Measurements from ENCODE around the gene RIC8A.
"Not testable (repeated sequence)": the region's sequence is repeated elsewhere in the genome, so short reads cannot be mapped to it uniquely, and the experiment has no call there.

RIC8A gene

DNA sequence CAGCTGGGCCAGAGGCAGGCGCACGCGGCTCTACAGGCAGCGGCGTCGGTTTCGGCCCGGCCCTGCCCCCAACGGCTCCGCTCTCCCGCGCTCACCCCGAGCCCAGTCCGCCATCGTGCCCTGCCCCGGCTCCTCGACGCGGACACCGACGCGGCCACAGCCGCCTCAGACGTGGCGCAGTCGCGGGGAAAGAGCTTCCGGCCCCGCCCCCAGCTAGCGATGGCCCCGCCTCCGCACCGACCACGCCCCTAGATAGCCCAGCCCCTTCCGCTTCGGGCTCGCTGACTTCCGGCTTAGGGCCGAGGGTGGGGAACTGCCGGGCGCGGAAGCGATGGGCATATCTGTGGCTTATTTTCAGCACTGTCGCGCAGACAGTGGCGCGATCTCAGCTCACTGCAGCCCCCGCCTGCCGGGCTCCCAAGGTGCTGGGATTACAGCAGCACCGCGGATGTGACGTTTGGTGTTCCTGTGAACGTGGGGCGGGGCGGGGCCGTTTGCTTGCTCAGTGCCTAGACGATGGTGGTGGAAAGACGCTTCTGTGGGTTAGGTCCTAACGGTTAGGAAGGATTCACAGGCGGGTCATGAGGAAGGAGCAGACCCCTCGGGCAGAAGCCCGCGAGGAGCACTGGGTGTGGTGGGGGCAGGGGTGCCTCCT is at the start of gene RIC8A, which contains the start of gene BET1L:
TSS of gene RIC8A (plus strand) at position 501 of the 655 bp plus-strand sequence. CDS start 1,147 bp downstream, outside the sequence.
TSS of gene BET1L (minus strand) at position 192 of the 655 bp plus-strand sequence. CDS start at position 114, 78 bp downstream.
- peak within 1 kb of the TSS; percentile 96 for H3K27ac ChIP-seq
- TF ChIP-seq, protein P1, sequence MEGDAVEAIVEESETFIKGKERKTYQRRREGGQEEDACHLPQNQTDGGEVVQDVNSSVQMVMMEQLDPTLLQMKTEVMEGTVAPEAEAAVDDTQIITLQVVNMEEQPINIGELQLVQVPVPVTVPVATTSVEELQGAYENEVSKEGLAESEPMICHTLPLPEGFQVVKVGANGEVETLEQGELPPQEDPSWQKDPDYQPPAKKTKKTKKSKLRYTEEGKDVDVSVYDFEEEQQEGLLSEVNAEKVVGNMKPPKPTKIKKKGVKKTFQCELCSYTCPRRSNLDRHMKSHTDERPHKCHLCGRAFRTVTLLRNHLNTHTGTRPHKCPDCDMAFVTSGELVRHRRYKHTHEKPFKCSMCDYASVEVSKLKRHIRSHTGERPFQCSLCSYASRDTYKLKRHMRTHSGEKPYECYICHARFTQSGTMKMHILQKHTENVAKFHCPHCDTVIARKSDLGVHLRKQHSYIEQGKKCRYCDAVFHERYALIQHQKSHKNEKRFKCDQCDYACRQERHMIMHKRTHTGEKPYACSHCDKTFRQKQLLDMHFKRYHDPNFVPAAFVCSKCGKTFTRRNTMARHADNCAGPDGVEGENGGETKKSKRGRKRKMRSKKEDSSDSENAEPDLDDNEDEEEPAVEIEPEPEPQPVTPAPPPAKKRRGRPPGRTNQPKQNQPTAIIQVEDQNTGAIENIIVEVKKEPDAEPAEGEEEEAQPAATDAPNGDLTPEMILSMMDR (conservative IDR thresholded peaks at IDR 0.05): no peak

DNA sequence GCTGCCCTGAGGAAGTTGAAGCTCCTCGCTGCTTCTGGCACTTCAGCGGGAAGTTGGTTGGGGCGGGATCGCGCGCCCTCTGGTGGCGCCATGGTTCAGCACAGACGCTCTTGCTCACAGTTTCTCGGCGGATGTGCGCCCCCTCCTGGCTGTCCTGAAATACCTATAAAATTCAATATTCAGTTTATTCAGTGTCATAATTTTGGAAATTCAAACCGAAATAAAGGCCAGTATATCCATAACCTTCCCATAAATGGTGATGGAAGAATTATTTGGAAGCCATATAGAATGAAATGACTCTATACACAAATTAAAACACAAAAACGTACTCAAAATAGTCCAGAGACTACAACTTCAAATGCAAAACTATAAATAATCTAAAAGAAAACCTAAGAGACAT is 27.3 kb upstream of the RIC8A start:
- H3K27ac ChIP-seq: not testable (repeated sequence)

DNA sequence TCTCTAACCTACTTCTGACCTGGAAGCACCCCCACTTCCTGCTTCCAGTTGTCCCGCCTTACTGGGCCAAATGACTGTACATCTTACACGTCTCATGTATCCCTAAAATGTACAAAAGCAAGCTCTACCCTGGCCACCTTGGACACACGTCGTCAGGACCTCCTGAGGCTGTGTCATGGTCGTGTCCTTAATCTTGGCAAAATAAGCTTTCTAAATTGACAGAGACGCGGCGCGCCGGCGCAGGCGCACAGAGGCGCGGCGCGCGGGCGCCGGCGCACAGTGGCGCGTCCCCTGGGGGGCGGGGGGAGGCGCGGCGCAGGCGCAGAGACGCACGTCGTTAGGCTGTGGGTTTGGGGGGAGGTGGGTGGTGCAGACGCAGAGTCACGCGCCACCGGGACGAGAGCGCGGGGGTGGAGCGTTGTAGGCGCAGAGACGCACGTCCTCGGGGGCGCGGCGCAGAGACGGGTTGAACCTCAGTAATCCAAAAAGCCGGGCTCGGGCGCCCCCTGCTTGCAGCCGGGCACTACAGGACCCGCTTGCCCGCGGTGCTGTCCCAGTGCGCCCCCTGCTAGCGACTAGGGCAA is 18.2 kb upstream of the RIC8A start:
- not testable (repeated sequence) for H3K27ac ChIP-seq

DNA sequence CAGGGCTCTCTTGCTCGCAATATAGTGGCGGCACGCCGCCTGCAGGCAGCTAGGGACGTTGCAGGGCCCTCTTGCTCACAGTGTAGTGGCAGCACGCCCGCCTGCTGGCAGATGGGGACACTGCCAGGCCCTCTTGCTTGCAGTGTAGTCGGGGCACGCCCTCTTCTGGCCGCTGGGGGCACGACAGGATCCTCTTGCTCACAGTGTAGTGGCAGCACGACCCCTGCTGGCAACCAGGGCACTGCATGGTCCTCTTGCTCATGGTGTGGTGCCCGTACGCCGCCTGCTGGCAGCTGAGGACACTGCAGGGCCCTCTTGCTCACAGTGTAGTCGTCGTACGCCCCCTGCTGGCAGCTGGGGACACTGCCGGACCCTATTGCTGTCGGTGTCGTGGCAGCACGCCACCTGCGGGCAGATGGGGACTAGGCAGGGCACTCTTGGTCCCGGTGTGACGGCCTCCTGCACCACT is 17.6 kb upstream of the RIC8A start:
- not testable (repeated sequence) for H3K27ac ChIP-seq

DNA sequence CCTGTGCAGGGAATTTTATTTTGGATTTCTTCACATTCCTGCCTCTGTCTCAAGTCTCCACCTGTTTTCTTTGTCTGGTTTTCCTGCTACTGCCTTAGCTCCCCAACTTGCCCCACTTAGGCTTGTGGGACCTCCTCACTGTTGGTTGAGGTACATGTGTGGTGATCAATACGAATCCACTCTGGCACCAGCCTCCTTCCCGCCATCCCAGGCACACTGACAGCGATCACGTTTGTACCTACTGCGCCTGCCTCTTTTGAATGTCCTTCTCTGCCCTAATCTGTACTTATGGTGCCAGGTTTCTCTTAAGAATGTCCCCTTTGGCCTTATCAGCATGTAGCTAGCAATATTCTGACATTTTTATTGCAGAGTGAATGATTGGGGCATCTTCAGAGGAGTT is 17.0 kb upstream of the RIC8A start:
- H3K27ac ChIP-seq: not testable (repeated sequence)

DNA sequence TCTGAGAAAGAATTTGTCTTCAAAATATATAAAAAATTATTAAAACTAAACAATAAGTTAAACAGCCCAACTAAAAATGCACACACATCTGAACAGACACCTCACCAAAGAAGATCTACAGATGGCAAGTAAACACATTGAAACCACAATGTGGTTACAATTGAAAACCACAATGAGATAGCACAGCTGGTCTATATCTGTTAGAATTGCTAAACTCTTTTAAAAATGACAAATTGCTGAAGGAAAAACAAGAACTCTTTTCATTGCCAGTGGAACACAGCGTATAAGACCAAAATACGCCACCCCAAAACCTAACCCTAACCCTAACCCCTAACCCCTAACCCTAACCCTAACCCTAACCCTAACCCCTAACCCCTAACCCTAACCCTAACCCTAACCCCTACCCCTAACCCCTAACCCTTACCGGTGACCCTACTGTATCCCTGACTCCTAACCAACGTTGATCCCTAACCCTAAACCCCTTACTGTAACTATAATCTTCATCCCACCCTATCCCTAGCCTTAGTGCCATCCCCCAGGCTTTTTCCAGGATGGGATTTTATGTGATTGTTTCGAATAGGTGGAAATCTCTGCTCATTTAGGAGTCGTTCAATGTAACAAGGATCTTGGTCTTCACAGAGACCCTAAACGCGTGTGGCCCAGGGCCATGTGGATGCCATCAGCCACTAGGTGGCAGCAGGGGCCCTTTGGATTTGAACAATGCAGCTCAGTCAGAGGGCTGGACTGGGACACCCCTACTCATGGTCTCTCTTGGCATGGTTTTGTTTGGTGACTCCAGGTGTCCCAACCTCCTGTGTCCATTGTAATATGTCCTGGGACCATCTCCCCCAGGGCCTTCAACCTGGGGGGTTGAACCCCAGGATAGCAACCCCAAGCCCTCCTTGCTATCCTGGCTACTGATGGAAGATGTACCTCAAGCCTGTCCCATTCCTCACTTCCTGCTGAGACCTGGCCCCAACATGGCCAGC is 15.7 kb upstream of the RIC8A start:
- TF ChIP-seq, protein P1 (conservative IDR thresholded peaks at IDR 0.05): peak; percentile 61

DNA sequence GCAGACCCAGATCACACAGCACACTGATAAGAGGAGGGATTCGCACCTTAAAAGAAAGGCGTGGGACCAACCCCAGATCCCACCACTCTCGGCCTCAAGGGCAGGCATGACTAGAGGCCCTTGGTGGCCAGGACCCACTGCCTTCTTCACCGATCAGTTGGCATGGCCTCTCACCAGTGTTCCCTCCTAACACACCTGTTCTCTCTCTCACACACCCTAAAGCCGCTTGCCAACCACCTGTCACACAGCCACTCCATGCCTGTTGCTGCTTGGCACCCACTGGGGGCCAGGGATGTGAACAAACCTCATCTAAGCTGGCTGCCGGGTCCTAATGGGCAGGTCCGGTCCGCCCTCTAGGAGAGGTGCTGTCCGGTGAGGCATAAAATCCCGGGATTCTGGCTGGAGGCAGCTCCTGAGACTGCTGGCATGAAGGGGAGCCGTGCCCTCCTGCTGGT is 14.8 kb upstream of the RIC8A start, which contains the start of gene SCGB1C1:
TSS of gene SCGB1C1 (plus strand) at position 405 of the 455 bp plus-strand sequence. CDS start at position 427, 22 bp downstream.
- not testable (repeated sequence) for H3K27ac ChIP-seq

More for the DNA sequence above, 15.7 kb upstream of the RIC8A start:
- not testable (repeated sequence) for H3K27ac ChIP-seq

DNA sequence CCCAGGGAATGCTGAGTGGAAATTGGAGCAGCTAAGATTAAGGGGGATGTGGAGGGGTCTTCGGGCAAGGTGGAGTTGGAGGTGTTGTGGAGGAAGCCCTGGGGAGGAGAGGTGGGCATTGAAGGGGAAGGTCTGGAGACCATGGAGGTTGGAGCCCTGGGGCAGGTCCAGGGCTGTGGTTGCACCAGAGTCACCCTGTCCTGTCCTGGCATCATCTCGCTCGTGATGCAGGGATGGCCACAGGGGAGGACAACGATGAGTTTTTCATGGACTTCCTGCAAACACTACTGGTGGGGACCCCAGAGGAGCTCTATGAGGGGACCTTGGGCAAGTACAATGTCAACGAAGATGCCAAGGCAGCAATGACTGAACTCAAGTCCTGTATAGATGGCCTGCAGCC is 14.0 kb upstream of the RIC8A start:
- H3K27ac ChIP-seq: not testable (repeated sequence)

DNA sequence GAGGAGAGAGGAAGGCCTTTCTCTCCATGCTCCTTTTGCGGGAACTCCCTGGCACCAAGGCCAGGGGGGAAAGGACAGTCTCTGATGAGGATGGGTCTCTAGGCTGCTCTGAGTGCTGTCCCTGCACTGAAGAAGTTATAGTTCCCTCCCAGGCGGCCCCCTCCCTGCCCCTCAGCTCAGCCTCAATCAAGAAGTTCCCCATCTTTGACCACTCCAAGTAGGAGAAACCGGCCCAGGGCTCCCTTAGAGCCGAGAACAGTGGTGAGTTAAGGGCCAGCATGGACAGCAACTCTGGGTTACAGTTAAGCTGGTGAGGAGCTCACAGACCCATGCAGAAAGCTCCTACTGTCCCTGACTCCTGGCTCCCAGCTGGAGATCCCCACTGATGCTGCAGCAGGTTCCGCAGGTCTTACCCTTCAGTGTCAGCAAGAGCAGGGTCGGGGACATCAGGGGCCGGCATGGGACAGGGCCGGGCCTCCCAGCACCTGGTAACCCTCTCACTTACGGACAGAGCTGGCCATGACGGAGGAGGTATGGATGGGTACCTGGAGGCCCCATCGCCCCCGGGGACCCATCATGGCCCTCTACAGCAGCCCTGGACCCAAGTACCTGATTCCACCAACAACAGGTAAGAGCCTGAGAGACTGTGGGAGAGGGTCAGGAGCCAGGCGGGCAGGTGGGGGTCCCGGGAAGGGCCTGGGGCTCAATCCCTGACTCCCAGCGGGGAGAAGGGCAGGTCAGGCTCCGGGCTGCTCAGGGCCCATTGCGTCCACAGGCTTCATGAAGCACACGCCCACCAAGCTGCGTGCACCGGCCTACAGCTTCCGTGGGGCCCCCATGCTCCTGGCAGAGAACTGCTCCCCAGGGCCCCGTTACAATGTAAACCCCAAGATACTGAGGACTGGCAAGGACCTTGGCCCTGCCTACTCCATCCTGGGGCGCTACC is 10.4 kb upstream of the RIC8A start:
- TF ChIP-seq, protein P1 (conservative IDR thresholded peaks at IDR 0.05): no peak
- H3K27ac ChIP-seq: no peak overlapping the region

DNA sequence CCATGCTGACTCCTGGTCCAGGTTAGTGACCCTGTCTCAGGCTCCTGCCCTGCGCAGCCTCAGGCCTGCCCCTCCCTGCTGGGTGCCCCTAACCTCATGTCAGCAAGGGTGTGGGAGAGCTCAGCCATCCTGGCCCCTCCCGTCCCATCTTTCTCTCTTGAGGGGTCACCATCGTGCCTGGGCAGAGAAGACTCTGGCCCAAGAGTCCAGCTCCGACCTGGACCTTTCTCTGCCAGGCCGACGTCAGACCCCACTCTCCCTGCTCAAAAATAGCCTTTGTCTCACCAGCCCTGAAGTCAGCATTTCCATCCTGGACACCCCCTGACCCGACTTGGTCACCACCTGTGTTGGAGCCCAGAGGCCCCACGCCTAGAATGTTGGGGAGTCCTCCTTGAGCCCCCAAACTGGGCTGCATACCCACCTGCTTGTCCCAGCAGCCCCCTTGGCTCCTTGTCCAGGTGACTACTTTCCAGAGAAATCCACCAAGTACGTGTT is 9.7 kb upstream of the RIC8A start:
- TF ChIP-seq, protein P1 (conservative IDR thresholded peaks at IDR 0.05): no peak
- H3K27ac ChIP-seq: no peak overlapping the region

All from VCaP (cell line).